Psoas muscle (tissue), 8 donors: ENCODE measurements around the gene CTAGE9. TPM values are rescaled to one million over a fixed set of nuclear protein-coding genes. Genes with fewer than 3 reads are reported as not detected.
"Not testable (repeated sequence)": the region's sequence is repeated elsewhere in the genome, so short reads cannot be mapped to it uniquely, and the experiment has no call there.

Experiments used
- ATAC-seq, 4 donors: fragments of 200-7000 bp; cut with Tn5 transposase; one replicate each; pipeline ENCODE4 v1.9.1; 2020; ENCODE audit warnings: moderate library complexity in 3 of 4, mild to moderate bottlenecking in 2 of 4
- DNase-seq, 2 donors: peaks; one replicate each; pipeline ENCODE4 v3.0.0-alpha.2; 2020
- H3K27ac ChIP-seq: fragments of 200-600 bp; one replicate; pipeline ENCODE4 v1.8.0; 2022
- H3K27me3 ChIP-seq, 3 donors: fragments of 200-600 bp in 1 of 3; one replicate each; pipeline versions ENCODE4 v1.6.1 to v1.8.0; 2013 to 2022; ENCODE audit warnings: low read length in 2 of 3, mild to moderate bottlenecking in 2 of 3, moderate library complexity in 1 of 3; ENCODE audit not compliant: insufficient read depth in 3 of 3
- H3K36me3 ChIP-seq, 2 donors: fragments of 200-600 bp in 1 of 2; one replicate each; pipeline versions ENCODE4 v1.6.1 to v1.8.0; 2013 to 2022; ENCODE audit warnings: low read depth in 1 of 2, mild to moderate bottlenecking in 1 of 2, moderate library complexity in 1 of 2; ENCODE audit not compliant: insufficient read depth in 1 of 2
- H3K4me1 ChIP-seq: fragments of 200-600 bp; one replicate; pipeline ENCODE4 v1.8.0; 2022
- H3K4me3 ChIP-seq: fragments of 200-600 bp; one replicate; pipeline ENCODE4 v1.8.0; 2022; ENCODE audit warnings: mild to moderate bottlenecking
- H3K9me3 ChIP-seq: fragments of 200-600 bp; one replicate; pipeline ENCODE4 v1.8.0; 2022
- CTCF ChIP-seq: fragments of 200-600 bp; IDR thresholded peaks from one replicate; pipeline ENCODE4 v1.8.0; 2022; ENCODE audit warnings: antibody characterized with exemption
- WGBS, 3 donors: extraction: QIAGEN DNeasy Blood & Tissue Kit; methylation state at CpG; one replicate each; pipeline versions ENCODE4 v1.1.6 to v1.1.7; 2013; 5-methylcytosine and 5-hydroxymethylcytosine counted together
- intact Hi-C, 2 donors: fragments of 100-400 bp; cut with DNase I; formaldehyde crosslinking; loops; one replicate each; pipeline versions ENCODE4 v1.11.0 to v1.14.2; 2022
- long read RNA-seq, 2 donors: library from polyadenylated mRNA; unstranded; transcript quantifications; one replicate each; pipeline ENCODE4 v2.0.0, GENCODE V29; 2021
- polyA plus RNA-seq, 3 donors: library from polyadenylated mRNA; stranded (reverse); fragments of 200-250 nt; gene quantifications; one replicate each; pipeline ENCODE4 v1.2.3, GENCODE V29; 2013
- total RNA-seq, 4 donors: library from RNA; stranded (reverse); fragmentation: NEBNext Ultra II Directional in 2 of 4; extraction: Animal tissue kit (Norgen Biotek cat#: 25700) in 2 of 4; gene quantifications; one replicate each; pipeline versions ENCODE4 v1.2.1 to v1.2.4, GENCODE V29; 2021 to 2023
- donor health status: healthy with polysubstance abuse.
- donor health status: DM: no; HTN: no; CAD: no; lungs with moderate emphysema.
- donor health status: Bipolar disorder and iron deficiency.
- donor health status: healthy.
- donor health status: DM: yes; HTN: yes; CAD: no.
- donor health status: DM: no; HTN: no; CAD: no.
- donor health status: DM: no; HTN: no; CAD: no.
- donor health status: DM: yes; HTN: yes; CAD: no.

CTAGE9 gene
- total RNA-seq (not detected), polyA plus RNA-seq (not detected)
- long read RNA-seq, donor 1, result 0 reads
- long read RNA-seq, donor 2, result 0 reads

GRCh38 chr6:131710917-131711316 is at the start of gene CTAGE9:
Gene CTAGE9 (minus strand): TSS chr6:131711017. CDS start chr6:131711017, 0 bp downstream.
- H3K4me3 ChIP-seq, H3K9me3 ChIP-seq, H3K4me1 ChIP-seq, intact Hi-C loops, DNase-seq, H3K27me3 ChIP-seq, ATAC-seq, H3K27ac ChIP-seq, H3K36me3 ChIP-seq: not testable (repeated sequence)
- 85 to 100% (median 95%) methylated on average over 2 to 7 of the region's 18 CpGs for WGBS, 3 donors

- 59 to 70% (median 60%) methylated on average over 4 of the region's 4 CpGs for WGBS, 3 donors
- intact Hi-C loops, result no loop called here
- H3K27me3 ChIP-seq, result no peaks in the 10 kb centered on the region
- no peak for TF ChIP-seq CTCF
- no peaks in the 10 kb centered on the region for H3K36me3 ChIP-seq
- no peak overlapping the region for H3K4me3 ChIP-seq
- H3K27ac ChIP-seq, result no peak overlapping the region
- H3K9me3 ChIP-seq, result no peaks in the 10 kb centered on the region
- ATAC-seq (no peak), DNase-seq (no peak)
- H3K4me1 ChIP-seq, result no peaks in the 10 kb centered on the region
These were observed 48.1 kb upstream of the CTAGE9 start for GRCh38 chr6:131758920-131759319.

GRCh38 chr6:131756039-131756438 is 45.2 kb upstream of the CTAGE9 start:
- TF ChIP-seq CTCF, result no peak
- DNase-seq (no peak), ATAC-seq (no peak)
- no peak overlapping the region for H3K4me3 ChIP-seq
- H3K27ac ChIP-seq, result no peak overlapping the region
- no peaks in the 10 kb centered on the region for H3K9me3 ChIP-seq
- H3K36me3 ChIP-seq, result no peaks in the 10 kb centered on the region
- 88 to 96% (median 91%) methylated on average over 2 of the region's 2 CpGs for WGBS, 3 donors
- no peaks in the 10 kb centered on the region for H3K4me1 ChIP-seq
- no peaks in the 10 kb centered on the region for H3K27me3 ChIP-seq
- intact Hi-C loops, result no loop called here

GRCh38 chr6:131755597-131755996 is 44.8 kb upstream of the CTAGE9 start:
- no peaks in the 10 kb centered on the region for H3K27me3 ChIP-seq

More at GRCh38 chr6:131755597-131755996, 44.8 kb upstream of the CTAGE9 start:
- Histone ChIP-seq H3K27ac (no peak overlapping the region), H3K4me1 (no peaks in the 10 kb centered on the region), H3K4me3 (no peak overlapping the region), H3K9me3 (no peaks in the 10 kb centered on the region), H3K36me3 (no peaks in the 10 kb centered on the region)
- ATAC-seq (no peak), DNase-seq (no peak)
- TF ChIP-seq CTCF, result no peak
- 92 to 94% (median 92%) methylated on average over 3 of the region's 3 CpGs for WGBS, 3 donors
- intact Hi-C loops, result no loop called here
